GM13977 (cell line): ENCODE measurements around the gene CARD9.

Experiments used
- DNase-seq: peaks from one replicate; pipeline ENCODE4 v3.0.0; 2012; ENCODE audit warnings: low spot score
- in situ Hi-C: fragments of 300-500 bp; cut with MboI; formaldehyde crosslinking; loops from one replicate; pipeline ENCODE4 v1.12.0; 2022; ENCODE audit warnings: low sequenced_read_pairs, low pct_unique_long_range_greater_than_20kb, mixed read lengths, inconsistent platforms; ENCODE audit not compliant: unreplicated experiment
- TF ChIP-seq, protein P1 (sequence below): IDR thresholded peaks from 2 replicates; pipeline ENCODE4 v1.5.1; 2012; ENCODE audit warnings: mild to moderate bottlenecking, control low read depth; ENCODE audit not compliant: insufficient read depth; ENCODE audit errors: extremely low read depth, missing control alignments

The CARD9 gene

DNA sequence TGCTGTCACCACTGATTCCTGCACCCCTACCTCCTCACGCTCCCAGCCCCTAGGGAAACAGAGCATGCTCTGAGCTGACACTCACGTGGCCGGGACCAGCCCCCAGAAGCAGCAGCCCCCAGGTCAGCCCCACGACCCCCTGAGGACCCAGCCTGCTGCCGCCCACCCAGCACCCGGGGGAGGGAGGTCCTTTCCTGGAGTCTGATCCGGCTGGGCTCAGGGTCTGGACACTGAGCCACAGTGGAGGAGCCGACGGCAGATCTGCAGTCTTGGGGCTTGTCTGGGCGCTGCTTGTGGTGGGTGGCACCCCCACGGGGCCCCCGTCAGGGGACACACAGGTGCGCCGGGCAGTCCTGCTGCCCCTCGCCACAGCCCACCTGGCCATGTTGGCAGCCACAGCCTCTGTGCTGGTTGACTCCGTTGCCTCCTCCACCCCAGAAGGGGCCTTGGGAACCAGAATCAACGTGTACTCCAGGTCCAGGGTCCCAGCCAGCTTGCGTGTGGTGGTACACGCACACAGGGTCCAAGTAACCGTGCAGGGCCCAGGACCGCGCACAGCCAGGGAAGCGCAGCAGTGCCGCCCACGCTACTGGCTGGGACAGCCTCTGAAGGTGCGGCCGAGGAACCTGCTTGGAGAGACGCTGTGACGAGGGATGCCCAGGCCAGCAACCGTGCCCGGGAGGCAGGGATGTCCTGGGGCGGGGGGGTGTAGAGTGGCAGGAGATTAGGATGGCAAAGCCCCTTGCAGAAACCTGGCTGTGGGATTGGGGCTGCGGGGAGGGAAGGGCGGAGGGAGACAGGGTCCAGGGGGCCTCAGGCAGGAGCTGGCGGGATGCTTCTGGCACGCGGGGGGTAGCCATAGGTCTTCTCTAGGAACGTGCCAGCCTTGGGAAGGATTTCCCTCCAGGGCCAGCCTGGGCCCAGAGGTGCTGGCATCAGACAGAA, 13.4 kb downstream of the CARD9 start:
- in situ Hi-C loops = no loop called here
- TF ChIP-seq, protein P1, sequence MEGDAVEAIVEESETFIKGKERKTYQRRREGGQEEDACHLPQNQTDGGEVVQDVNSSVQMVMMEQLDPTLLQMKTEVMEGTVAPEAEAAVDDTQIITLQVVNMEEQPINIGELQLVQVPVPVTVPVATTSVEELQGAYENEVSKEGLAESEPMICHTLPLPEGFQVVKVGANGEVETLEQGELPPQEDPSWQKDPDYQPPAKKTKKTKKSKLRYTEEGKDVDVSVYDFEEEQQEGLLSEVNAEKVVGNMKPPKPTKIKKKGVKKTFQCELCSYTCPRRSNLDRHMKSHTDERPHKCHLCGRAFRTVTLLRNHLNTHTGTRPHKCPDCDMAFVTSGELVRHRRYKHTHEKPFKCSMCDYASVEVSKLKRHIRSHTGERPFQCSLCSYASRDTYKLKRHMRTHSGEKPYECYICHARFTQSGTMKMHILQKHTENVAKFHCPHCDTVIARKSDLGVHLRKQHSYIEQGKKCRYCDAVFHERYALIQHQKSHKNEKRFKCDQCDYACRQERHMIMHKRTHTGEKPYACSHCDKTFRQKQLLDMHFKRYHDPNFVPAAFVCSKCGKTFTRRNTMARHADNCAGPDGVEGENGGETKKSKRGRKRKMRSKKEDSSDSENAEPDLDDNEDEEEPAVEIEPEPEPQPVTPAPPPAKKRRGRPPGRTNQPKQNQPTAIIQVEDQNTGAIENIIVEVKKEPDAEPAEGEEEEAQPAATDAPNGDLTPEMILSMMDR = no peak
- no peak for DNase-seq

DNA sequence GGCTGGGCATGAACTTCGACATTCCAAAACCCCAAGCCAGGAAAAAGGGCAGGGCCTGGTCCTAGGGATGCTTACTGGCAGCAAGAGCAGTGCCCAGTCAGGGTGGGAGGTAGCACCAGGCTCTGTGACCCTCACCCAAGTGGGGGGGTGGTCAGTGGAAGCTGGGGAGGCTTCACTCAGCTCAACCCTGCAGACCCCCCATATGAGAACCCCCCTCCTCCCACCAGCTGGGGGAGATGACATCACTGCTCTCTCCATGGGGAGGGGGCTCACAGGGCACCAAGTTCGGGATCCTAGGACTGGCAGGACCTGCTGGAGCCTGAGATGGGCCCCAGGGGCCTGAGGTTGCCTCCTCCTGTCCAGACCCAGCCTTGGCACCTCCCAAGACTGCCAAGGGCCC, 14.6 kb downstream of the CARD9 start:
- in situ Hi-C loops = no loop called here

DNA sequence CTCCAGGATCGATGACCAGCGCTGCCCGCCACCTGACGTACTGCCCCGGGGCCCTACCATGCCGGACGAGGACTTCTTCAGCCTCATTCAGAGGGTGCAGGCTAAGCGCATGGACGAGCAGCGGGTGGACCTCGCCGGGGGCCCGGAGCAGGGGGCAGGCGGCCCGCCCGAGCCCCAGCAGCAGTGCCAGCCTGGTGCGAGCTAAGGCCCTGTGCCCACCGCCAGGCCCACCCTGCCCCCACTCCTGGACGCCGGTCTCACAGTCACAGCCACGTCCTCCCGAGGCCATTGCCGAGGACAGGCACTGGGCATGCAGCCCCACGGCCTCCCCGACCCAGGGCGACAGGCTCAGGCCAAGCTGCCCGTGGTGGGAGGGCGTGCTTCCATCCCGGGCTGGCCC, 15.5 kb downstream of the CARD9 start:
- TF ChIP-seq, protein P1 = no peak
- DNase-seq = no peak
- in situ Hi-C loops = no loop called here

More for the DNA sequence above, 14.6 kb downstream of the CARD9 start:
- TF ChIP-seq, protein P1 = no peak
- DNase-seq = no peak

DNA sequence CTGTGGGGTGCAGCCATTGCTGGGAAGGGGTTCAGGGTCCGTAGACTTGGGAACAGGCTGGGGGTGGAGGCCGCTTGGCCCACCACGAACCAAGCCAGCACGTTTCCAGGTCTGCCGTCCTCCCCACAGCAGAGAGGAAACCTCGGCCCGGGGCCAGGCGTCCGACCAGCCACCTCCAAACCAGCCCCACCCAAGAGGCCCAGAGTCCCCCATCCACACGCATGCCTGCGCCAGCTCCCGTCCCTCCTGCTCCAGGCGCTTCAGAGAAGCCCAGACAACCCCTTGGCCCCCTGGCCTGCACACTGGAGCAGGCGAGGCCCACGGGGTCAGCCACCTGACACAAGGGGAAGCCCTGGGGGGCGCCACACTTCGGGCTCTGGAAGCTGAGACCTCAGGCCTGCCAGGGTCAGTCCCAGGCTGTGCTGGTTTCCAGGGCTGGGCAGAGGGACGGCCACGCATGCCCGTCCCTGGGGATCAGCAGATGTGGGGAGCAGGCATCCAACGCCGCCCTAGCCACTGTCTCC, 16.2 kb downstream of the CARD9 start:
- in situ Hi-C loops = no loop called here
- DNase-seq = no peak
- TF ChIP-seq, protein P1 = no peak

DNA sequence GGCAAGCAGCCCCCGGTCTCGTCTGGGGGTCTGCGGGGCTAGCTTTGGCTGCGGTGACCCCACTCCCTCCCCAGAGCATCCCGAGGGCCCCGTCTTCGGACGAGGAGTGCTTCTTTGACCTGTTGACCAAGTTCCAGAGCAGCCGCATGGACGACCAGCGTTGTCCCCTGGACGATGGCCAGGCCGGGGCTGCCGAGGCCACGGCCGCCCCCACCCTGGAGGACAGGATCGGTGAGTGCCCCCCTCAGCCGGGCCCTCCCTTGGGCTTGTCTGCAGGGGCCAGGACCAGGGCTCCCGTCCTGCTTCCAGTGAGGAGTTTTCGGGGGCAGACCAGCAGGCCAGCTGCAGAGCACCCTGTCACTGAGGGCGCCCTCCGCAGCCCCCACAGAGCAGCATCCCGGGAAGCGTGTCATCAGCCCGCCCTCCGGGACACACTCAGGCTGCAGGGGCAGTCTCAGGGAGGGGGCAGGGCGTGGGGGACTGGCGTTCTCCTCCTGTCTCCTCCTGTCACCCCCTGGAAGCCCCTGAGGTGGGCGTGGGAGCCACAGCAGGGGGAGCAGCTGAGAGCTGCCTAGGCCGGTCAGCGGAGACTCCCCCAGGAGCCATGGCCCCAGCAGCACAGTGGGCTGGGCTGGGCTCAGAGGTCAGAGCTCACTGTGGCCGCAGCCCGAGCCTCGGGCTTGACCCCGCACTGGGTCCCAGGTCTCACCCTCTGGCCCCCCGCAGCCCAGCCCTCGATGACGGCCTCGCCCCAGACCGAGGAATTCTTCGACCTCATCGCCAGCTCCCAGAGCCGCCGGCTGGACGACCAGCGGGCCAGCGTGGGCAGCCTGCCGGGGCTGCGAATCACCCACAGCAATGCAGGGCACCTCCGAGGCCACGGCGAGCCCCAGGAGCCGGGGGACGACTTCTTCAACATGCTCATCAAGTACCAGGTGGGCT, 17.6 kb downstream of the CARD9 start:
- TF ChIP-seq, protein P1 = no peak
- in situ Hi-C loops = no loop called here

DNA sequence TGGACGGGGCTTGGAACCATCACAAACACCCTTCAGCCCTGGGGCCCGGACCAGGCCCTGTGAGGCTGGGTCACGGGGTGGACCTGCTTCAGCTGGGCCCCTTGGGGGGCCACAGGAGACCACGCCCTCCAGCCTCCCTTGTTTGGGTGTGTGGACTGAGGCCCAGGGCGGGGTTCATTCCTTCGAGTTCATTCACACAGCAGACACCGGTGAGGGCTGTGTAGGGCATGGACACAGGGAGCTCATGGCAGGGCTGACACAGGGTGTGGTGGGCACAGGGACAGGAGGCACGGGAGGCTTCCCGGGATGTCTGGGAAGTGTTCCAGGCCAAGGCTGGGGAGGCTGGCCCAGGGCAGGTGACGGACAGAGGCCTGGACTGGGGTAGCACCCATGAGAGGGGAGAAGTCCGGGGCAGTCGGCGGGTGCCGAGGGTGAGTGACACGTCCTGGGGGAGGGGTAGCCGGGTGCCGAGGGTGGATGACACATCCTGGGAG, 18.8 kb downstream of the CARD9 start:
- in situ Hi-C loops = no loop called here
- TF ChIP-seq, protein P1 = no peak
- no peak for DNase-seq

More for the DNA sequence above, 17.6 kb downstream of the CARD9 start:
- no peak for DNase-seq
